Parathyroid adenoma (tissue), 2 donors: ENCODE results near the gene NR0B2.
"Not testable (repeated sequence)": the region's sequence is repeated elsewhere in the genome, so short reads cannot be mapped to it uniquely, and the experiment has no call there.

Source experiments
- H2AFZ ChIP-seq: fragments of 300-600 bp; sonication (generic); one replicate; pipeline ENCODE4 v1.7.0; 2017; ENCODE audit warnings: antibody characterized with exemption, mild to moderate bottlenecking
- H3K27ac ChIP-seq: fragments of 300-600 bp; sonication (generic); one replicate; pipeline ENCODE4 v1.7.0; 2017
- H3K27me3 ChIP-seq: fragments of 300-600 bp; sonication (generic); one replicate; pipeline ENCODE4 v1.7.0; 2017; ENCODE audit warnings: low read length; ENCODE audit not compliant: control insufficient read depth, insufficient read depth
- H3K36me3 ChIP-seq: fragments of 300-600 bp; sonication (generic); one replicate; pipeline ENCODE4 v1.7.0; 2017; ENCODE audit warnings: low read length; ENCODE audit not compliant: control insufficient read depth, insufficient read depth
- H3K4me1 ChIP-seq: fragments of 300-600 bp; sonication (generic); one replicate; pipeline ENCODE4 v1.7.0; 2017; ENCODE audit warnings: control low read depth
- H3K4me2 ChIP-seq: fragments of 300-600 bp; sonication (generic); one replicate; pipeline ENCODE4 v1.7.0; 2017; ENCODE audit warnings: low read length
- H3K4me3 ChIP-seq: fragments of 300-600 bp; sonication (generic); one replicate; pipeline ENCODE4 v1.7.0; 2017; ENCODE audit warnings: low read depth, low read length
- H3K79me2 ChIP-seq: fragments of 300-600 bp; sonication (generic); one replicate; pipeline ENCODE4 v1.7.0; 2017; ENCODE audit warnings: control low read depth
- H3K9ac ChIP-seq: fragments of 300-600 bp; sonication (generic); one replicate; pipeline ENCODE4 v1.7.0; 2017; ENCODE audit warnings: mild to moderate bottlenecking
- H3K9me3 ChIP-seq: fragments of 300-600 bp; sonication (generic); one replicate; pipeline ENCODE4 v1.7.0; 2017; ENCODE audit warnings: low read length; ENCODE audit not compliant: control insufficient read depth
- TF ChIP-seq, protein P1 (sequence below): fragments of 300-600 bp; sonication (generic); IDR thresholded peaks from one replicate; pipeline ENCODE4 v1.7.0; 2017; ENCODE audit warnings: antibody characterized with exemption, mild to moderate bottlenecking
- donor health status: primary hyperparathyroidism.

The NR0B2 gene

DNA sequence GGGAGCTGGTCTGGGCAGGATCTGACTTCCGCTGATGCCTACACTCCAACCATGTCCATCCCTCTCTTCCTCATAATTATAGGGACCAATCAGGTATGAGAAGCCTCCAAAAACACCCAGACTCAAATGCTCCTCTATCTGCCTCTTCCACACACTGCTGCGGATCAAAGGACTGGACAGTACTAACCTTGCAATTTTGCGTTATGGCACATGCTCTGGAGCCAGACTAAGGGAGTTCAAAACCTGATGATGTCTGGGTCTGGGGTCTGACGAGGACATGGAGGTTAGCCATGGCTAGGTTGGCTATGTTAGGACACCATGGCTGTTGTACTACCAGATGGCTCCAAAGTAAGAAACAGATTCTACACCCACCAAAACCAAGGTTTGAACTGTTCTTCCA is 34.0 kb downstream of the NR0B2 start:
- H3K9me3 ChIP-seq = no peaks in the 10 kb centered on the region
- H3K36me3 ChIP-seq = no peaks in the 10 kb centered on the region
- H3K4me1 ChIP-seq = no peaks in the 10 kb centered on the region
- H3K27me3 ChIP-seq = no peaks in the 10 kb centered on the region
- TF ChIP-seq, protein P1, sequence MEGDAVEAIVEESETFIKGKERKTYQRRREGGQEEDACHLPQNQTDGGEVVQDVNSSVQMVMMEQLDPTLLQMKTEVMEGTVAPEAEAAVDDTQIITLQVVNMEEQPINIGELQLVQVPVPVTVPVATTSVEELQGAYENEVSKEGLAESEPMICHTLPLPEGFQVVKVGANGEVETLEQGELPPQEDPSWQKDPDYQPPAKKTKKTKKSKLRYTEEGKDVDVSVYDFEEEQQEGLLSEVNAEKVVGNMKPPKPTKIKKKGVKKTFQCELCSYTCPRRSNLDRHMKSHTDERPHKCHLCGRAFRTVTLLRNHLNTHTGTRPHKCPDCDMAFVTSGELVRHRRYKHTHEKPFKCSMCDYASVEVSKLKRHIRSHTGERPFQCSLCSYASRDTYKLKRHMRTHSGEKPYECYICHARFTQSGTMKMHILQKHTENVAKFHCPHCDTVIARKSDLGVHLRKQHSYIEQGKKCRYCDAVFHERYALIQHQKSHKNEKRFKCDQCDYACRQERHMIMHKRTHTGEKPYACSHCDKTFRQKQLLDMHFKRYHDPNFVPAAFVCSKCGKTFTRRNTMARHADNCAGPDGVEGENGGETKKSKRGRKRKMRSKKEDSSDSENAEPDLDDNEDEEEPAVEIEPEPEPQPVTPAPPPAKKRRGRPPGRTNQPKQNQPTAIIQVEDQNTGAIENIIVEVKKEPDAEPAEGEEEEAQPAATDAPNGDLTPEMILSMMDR = no peak
- no peak overlapping the region for H3K4me2 ChIP-seq
- no peak overlapping the region for H3K27ac ChIP-seq
- H2AFZ ChIP-seq = no peak overlapping the region
- no peak overlapping the region for H3K4me3 ChIP-seq
- H3K79me2 ChIP-seq = no peaks in the 10 kb centered on the region
- H3K9ac ChIP-seq = no peak overlapping the region

DNA sequence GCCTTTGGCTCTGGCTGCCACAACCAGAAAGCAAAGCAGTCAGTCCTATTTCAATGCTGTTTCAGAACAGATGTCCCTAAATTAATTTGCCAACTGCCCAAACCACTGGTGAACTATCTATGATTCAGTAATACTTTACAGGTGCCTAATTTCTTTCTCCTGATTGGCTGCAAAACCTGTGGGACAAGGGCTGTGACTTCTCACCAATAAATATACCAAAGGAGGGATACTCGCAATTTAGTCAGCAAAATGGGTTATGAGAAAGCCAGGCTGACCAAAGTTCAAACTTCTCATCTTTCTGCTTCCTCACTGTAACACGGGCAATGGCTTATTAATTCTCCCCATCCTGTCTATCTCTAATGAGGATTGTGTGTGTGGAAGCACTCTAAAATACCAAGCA is 36.4 kb downstream of the NR0B2 start:
- H3K27ac ChIP-seq = no peak overlapping the region
- no peak overlapping the region for H3K4me3 ChIP-seq
- no peaks in the 10 kb centered on the region for H3K79me2 ChIP-seq
- TF ChIP-seq, protein P1 = no peak
- H3K4me1 ChIP-seq = no peaks in the 10 kb centered on the region
- H2AFZ ChIP-seq = no peak overlapping the region
- H3K36me3 ChIP-seq = no peaks in the 10 kb centered on the region
- no peak overlapping the region for H3K9ac ChIP-seq
- no peaks in the 10 kb centered on the region for H3K9me3 ChIP-seq
- H3K27me3 ChIP-seq = no peaks in the 10 kb centered on the region
- H3K4me2 ChIP-seq = no peak overlapping the region

DNA sequence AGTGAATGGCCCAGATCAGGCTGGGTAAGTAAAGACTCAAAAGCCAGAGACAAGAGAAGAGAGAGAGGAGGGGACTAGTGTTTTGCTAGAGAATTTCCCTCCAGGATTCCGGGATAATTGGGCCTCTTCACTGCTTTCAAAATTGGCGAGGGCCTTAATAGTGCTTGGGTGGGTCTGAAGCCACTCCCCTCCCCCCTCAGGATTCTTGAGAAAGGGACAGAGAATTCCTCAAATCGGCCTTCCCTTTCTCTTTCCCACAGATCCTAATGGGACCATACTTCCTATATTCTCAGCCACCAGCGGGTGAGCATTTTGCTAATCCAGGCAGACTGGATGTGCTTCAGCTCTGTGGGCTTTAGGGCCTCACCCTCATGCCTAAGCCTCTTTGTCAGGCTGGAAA is 38.9 kb downstream of the NR0B2 start:
- no peaks in the 10 kb centered on the region for H3K36me3 ChIP-seq
- H3K4me3 ChIP-seq = no peak overlapping the region
- H3K27me3 ChIP-seq = no peaks in the 10 kb centered on the region
- TF ChIP-seq, protein P1 = no peak
- no peak overlapping the region for H2AFZ ChIP-seq
- no peak overlapping the region for H3K27ac ChIP-seq
- no peak overlapping the region for H3K9ac ChIP-seq
- H3K4me1 ChIP-seq = no peaks in the 10 kb centered on the region
- no peaks in the 10 kb centered on the region for H3K9me3 ChIP-seq
- no peak overlapping the region for H3K4me2 ChIP-seq
- H3K79me2 ChIP-seq = no peaks in the 10 kb centered on the region

DNA sequence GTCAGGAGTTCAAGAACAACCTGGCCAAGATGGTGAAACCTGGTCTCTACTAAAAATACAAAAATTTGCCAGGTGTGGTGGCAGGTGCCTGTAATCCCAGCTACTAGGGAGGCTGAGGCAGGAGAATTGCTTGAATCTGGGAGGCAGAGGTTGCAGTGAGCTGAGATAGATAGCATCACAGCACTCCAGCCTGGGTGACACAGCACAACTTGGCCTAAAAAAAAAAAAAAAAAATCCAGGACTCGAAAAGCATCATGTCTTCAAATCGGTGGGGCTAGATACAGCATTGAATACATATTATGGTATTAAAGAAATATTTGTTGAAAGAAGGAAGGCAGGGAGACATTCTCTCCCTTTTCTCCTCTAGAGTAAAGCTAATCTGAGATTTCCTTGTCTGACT is 40.7 kb downstream of the NR0B2 start:
- not testable (repeated sequence) for H3K4me2 ChIP-seq, H3K27me3 ChIP-seq, H3K9me3 ChIP-seq

DNA sequence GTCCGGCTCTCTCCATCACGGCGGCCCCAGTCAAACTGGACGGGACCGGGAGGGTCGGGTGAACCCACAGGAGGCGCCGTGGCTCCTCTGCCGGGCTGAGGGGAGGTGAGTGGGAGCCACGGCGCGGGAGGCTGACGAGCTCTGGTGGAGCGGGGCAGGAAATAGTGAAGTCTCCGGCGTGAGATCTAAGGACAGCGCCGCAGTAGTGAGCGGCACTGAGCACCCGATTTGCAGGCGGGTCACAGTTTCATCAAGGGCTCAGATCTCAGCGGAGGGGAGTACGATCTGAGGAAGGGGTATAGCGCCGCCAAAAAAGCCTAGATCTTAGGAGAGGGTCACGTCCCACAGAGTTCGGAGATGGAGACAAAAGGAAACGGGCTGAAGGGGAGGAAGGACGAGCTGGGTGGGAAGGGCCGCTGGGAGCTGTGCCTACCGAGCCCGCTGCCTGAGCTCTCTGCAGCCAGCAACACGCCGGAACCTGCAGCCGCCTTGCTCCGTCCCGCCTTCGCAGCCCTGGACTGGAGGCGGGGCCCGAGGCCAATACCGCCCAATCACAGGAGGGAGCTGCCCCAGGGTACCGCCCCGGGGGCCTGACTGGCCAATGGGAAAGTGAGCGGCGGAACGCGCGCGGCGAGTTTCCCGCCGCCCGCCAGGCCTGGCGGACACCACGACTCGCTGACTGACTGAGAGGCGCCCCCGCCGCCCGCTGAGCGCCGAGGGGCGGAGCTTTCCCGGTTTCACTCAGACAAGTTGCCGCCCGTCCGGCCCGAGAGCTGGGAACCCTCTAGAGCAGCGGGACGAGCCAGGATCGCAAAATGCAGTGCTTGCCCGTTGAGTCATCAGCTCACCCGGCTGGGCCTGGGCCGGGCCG is 48.9 kb downstream of the NR0B2 start:
- Histone ChIP-seq H3K9me3 (no peaks in the 10 kb centered on the region), H3K36me3 (no peaks in the 10 kb centered on the region), H3K9ac (no peak overlapping the region), H3K27me3 (no peaks in the 10 kb centered on the region), H3K79me2 (no peaks in the 10 kb centered on the region), H3K4me2 (peak overlapping the region; percentile 100), H3K27ac (peak overlapping the region; percentile 83), H3K4me1 (no peaks in the 10 kb centered on the region), H2AFZ (peak overlapping the region; percentile 90), H3K4me3 (peak overlapping the region; percentile 61)
- TF ChIP-seq, protein P1 = no peak

More for the DNA sequence above, 40.7 kb downstream of the NR0B2 start:
- H3K79me2 ChIP-seq, H3K4me3 ChIP-seq, H3K9ac ChIP-seq, H3K36me3 ChIP-seq, H3K4me1 ChIP-seq, H3K27ac ChIP-seq, H2AFZ ChIP-seq: not testable (repeated sequence)
